Measurements from ENCODE around the gene DMRTC2. TPM values are rescaled to one million over a fixed set of nuclear protein-coding genes. Genes with fewer than 3 reads are reported as not detected.

Gene DMRTC2
- total RNA-seq, 2 donors from 2014 or later: not detected

DNA sequence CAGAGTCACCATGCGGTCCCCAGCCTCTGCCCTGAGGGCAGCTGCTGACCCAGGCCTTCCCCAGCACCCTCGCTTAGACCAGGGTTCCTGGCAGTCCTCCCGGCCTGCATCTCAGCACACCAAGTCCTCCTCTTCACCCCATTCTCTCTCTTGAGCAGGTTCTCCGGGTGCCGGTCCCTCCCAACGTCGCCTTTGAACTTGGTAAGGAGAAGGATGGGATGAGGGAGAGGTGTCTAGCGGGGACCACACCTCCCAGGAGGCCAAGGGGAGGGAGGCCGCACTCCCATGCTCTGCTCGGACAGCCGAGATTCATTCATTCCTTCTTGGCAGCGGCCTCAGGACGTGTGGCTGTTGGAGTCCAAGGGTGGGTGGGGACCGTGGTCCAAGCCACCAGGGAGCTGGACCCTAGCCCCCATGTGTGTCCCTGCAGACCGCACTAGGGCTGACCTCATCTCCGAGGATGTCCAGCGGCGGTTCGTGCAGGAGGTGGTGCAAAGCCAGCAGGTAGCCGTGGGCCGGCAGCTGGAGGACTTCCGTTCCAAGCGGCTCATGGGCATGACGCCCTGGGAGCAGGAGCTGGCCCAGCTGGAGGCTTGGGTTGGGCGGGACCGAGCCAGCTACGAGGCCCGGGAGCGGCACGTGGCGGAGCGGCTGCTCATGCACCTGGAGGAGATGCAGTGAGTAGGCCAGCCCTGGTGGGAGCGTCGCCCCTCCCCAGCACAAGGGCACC lies 47.5 kb downstream of the DMRTC2 start:
- no peaks in the 10 kb centered on the region for H3K9me3 Mint-ChIP-seq
- DNase-seq (ENCODE audit: low spot score in 2 of 2) (no peak), ATAC-seq (no peak)
- H3K27ac Mint-ChIP-seq: peak overlapping the region; percentile 73 to 83
- H3K36me3 Mint-ChIP-seq: peaks cover 6 to 31% of the 10 kb centered on the region in 2 donors

DNA sequence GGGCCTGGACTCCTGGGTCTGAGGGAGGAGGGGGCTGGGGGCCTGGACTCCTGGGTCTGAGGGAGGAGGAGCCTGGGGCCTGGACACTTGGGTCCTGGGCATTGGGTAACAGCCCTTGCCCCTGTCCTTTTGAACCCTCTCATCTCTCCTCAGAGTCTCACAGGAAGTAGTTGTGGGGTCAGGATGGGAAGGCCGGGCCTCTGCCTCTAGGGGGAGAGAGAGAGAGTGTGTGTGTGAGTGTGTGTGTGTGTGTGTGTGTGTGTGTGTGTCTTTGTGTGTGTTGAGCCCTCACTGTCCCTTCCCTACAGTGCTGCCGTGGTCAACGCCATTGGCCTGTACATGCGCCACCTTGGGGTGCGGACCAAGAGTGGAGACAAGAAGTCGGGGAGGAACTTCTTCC lies 49.1 kb downstream of the DMRTC2 start:
- no peak for DNase-seq (ENCODE audit: low spot score in 2 of 2)
- Mint-ChIP-seq H3K27ac (peak overlapping the region; percentile 50 to 88), H3K9me3 (no peaks in the 10 kb centered on the region), H3K36me3 (peaks cover 11 to 32% of the 10 kb centered on the region in 2 donors)
- peak in 1 of 2 donors; percentile 65 for ATAC-seq

GRCh38 chr19:41894350-41894749 lies 49.5 kb downstream of the DMRTC2 start:
- DNase-seq (ENCODE audit: low spot score in 2 of 2) (no peak), ATAC-seq (peak in 1 of 2 donors; percentile 3)
- peak overlapping the region in 1 of 2 donors; percentile 50 for H3K27ac Mint-ChIP-seq
- H3K9me3 Mint-ChIP-seq: no peaks in the 10 kb centered on the region
- H3K36me3 Mint-ChIP-seq: peaks cover 16 to 32% of the 10 kb centered on the region in 2 donors

DNA sequence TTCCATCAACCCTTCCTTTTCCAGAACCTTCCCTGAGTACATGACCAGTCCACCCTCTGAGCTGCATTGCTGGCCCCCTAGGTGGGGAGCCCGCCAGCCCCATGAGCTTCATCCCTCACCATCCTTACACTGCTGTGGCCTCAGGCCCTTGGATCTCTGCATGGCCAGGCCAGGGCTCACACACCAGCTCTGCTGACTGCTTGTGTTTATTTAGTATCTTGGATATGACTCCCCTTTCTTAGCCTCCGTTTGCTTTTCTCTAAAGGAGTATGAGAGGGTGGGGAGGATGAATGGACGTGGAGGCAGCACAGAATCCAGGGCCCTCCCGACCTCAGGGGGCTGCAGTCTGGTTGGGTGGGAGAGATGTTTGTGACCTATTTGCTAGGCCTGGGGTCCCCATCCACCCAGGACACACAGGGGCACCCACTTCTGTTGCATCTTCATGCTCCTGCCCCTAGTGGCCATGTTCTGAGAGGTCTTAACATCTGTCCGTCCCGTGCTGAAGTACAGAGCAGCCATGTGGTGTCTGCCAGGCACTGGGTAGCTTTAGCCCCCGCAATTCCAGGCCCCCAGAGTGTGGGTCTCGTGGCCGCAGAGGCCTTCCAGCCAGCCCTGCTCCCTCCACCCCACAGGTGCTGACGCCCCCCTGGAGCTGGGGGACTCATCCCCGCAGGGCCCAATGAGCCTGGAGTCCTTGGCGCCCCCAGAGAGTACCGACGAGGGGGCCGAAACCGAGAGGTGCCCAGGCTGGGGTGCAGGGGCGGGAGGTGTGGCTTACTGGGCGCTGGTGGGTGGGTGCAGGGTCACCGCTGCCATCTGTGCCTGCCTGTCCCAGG lies 51.1 kb downstream of the DMRTC2 start:
- DNase-seq (ENCODE audit: low spot score in 2 of 2) (no peak), ATAC-seq (peak; percentile 26 to 55)
- Mint-ChIP-seq H3K27ac (peak overlapping the region; percentile 39 to 51), H3K36me3 (peaks cover 11 to 24% of the 10 kb centered on the region in 2 donors), H3K9me3 (no peaks in the 10 kb centered on the region)

DNA sequence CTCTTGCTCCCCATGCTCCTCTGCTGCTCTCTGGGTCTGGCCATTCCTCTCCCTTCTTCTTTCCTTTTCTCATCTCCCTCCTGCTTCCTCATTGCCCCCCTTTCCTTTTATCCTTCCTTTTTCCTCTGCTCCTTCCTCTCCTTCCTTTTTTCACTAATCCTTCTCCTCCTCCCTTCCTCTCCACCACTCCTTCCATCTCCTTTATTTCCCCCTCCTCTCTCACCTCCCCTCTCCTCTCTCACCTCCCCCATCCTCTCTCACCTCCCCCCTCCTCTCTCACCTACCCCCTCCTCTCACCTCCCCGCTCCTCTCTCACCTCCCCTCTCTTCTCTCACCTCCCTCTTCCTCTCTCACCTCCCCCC lies 51.7 kb downstream of the DMRTC2 start:
- DNase-seq (ENCODE audit: low spot score in 2 of 2): no peak
- H3K27ac Mint-ChIP-seq: peak overlapping the region; percentile 39 to 48
- H3K9me3 Mint-ChIP-seq: no peaks in the 10 kb centered on the region
- no peak for ATAC-seq
- H3K36me3 Mint-ChIP-seq: peaks cover 11 to 24% of the 10 kb centered on the region in 2 donors

GRCh38 chr19:41897181-41897580 lies 52.3 kb downstream of the DMRTC2 start:
- no peaks in the 10 kb centered on the region for H3K9me3 Mint-ChIP-seq
- ATAC-seq (no peak), DNase-seq (ENCODE audit: low spot score in 2 of 2) (no peak)
- H3K27ac Mint-ChIP-seq: peak overlapping the region in 1 of 2 donors; percentile 59
- H3K36me3 Mint-ChIP-seq: peaks cover 11 to 30% of the 10 kb centered on the region in 2 donors

- no peak for ATAC-seq
- H3K27ac Mint-ChIP-seq: peak overlapping the region; percentile 36 to 59
- DNase-seq (ENCODE audit: low spot score in 2 of 2): no peak
- H3K36me3 Mint-ChIP-seq: peaks cover 11 to 30% of the 10 kb centered on the region in 2 donors
- no peaks in the 10 kb centered on the region for H3K9me3 Mint-ChIP-seq
Measured at GRCh38 chr19:41897820-41898219, 53.0 kb downstream of the DMRTC2 start.

DNA sequence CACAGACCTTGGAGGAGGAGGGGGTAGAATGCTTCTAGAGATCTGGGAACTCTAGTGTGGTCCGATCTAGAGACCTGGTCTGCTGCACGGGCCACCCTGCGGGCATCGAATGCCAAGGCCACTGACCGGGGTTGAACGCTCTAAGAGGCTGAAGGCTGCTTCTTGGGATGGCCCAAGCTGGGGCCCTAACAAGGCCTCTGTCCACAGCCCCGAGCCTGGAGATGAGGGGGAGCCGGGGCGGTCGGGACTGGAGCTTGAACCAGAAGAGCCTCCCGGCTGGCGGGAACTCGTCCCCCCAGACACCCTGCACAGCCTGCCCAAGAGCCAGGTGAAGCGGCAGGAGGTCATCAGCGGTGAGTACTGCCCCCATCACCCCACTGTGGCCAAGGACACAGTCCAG lies 53.4 kb downstream of the DMRTC2 start:
- H3K27ac Mint-ChIP-seq: peak overlapping the region; percentile 36 to 59
- DNase-seq (ENCODE audit: low spot score in 2 of 2) (no peak), ATAC-seq (no peak)
- H3K36me3 Mint-ChIP-seq: peaks cover 11 to 30% of the 10 kb centered on the region in 2 donors
- H3K9me3 Mint-ChIP-seq: no peaks in the 10 kb centered on the region

Other genes starting within 250 kb of the DMRTC2 start
- gene CEACAM4, start 218.0 kb upstream of the DMRTC2 start, total RNA-seq: not detected
- not detected for gene CEACAM7, start 156.8 kb upstream of the DMRTC2 start, total RNA-seq
- not detected for gene CEACAM5, start 136.4 kb upstream of the DMRTC2 start, total RNA-seq
- not detected for gene CEACAM6, start 89.5 kb upstream of the DMRTC2 start, total RNA-seq
- not detected for gene CEACAM3, start 48.5 kb upstream of the DMRTC2 start, total RNA-seq
- gene LYPD4, start 359 bp upstream of the DMRTC2 start, total RNA-seq: not detected
- 1,000 to 10,000 TPM; 3,521 to 4,779 TPM for gene RPS19, start 15.2 kb downstream of the DMRTC2 start, total RNA-seq
- 1 to 10 TPM; 3.3 to 7.0 TPM for gene CD79A, start 32.2 kb downstream of the DMRTC2 start, total RNA-seq
- gene ARHGEF1, start 38.1 kb downstream of the DMRTC2 start, total RNA-seq: 100 to 1,000 TPM; 361 to 383 TPM
- gene ERFL, start 83.4 kb downstream of the DMRTC2 start, total RNA-seq: 1 to 10 TPM; 1.7 to 2.9 TPM
- gene RABAC1, start 114.3 kb downstream of the DMRTC2 start, total RNA-seq: 10 to 100 TPM; 39.8 to 46.0 TPM
- 1 to 10 TPM; 2.0 to 4.0 TPM for gene ATP1A3, start 149.2 kb downstream of the DMRTC2 start, total RNA-seq
- 1 to 10 TPM; 3.5 to 4.0 TPM for gene GRIK5, start 225.2 kb downstream of the DMRTC2 start, total RNA-seq
- 10 to 100 TPM; 12.5 to 13.9 TPM for gene ZNF574, start 231.1 kb downstream of the DMRTC2 start, total RNA-seq

Data from activated naive CD4-positive, alpha-beta T cell treated with anti-CD3 and anti-CD28 coated beads, Interleukin-2, amount 50 U/mL, for 72 hours (primary cell).